Esophagus squamous epithelium (tissue), 5 donors: ENCODE measurements around the gene IMMP2L. TPM values are rescaled to one million over a fixed set of nuclear protein-coding genes. Genes with fewer than 3 reads are reported as not detected.

ENCODE experiments used
- DNase-seq: peaks from one replicate; lab custom pipeline; 2025; lab: John Stamatoyannopoulos, UW
- H3K27ac ChIP-seq, 4 donors: fragments of 200-600 bp; sonication (generic); one replicate each; pipeline ENCODE4 v1.5.1; 2016 to 2019; ENCODE audit warnings: mild to moderate bottlenecking in 1 of 4
- H3K27me3 ChIP-seq, 4 donors: fragments of 200-600 bp; sonication (generic); 1 replicate in 3 of 4; 2 replicates in 1 of 4; pipeline versions ENCODE4 v1.5.1 to v1.6.0; 2017 to 2021; ENCODE audit warnings: antibody characterized with exemption in 1 of 4
- H3K36me3 ChIP-seq, 3 donors: fragments of 200-600 bp; sonication (generic); one replicate each; pipeline ENCODE4 v1.5.1; 2016 to 2019
- H3K4me1 ChIP-seq, 3 donors: fragments of 200-600 bp; sonication (generic); one replicate each; pipeline ENCODE4 v1.5.1; 2017 to 2019
- H3K4me3 ChIP-seq, 4 donors: fragments of 200-600 bp; sonication (generic); 1 replicate in 3 of 4; 2 replicates in 1 of 4; pipeline ENCODE4 v1.5.1; 2016 to 2019; ENCODE audit warnings: mild to moderate bottlenecking in 2 of 4, moderate library complexity in 1 of 4
- H3K9me3 ChIP-seq, 3 donors: fragments of 200-600 bp; sonication (generic); one replicate each; pipeline ENCODE4 v1.5.1; 2016 to 2019
- POLR2A ChIP-seq, 4 donors: fragments of 450-650 bp; IDR thresholded peaks; one replicate each; pipeline ENCODE4 v1.6.1; 2017; ENCODE audit warnings: antibody characterized with exemption in 4 of 4, mild to moderate bottlenecking in 4 of 4, moderate library complexity in 3 of 4
- WGBS, 2 donors: methylation state at CpG; one replicate each; pipeline ENCODE4 v1.1.5; 2018; 5-methylcytosine and 5-hydroxymethylcytosine counted together
- intact Hi-C: fragments of 100-400 bp; cut with DNase I; formaldehyde crosslinking; loops from one replicate; pipeline ENCODE4 v1.15.0; 2022
- total RNA-seq, 4 donors: library from RNA; depleted of rRNA; stranded (reverse); fragments of >200 nt; gene quantifications; one replicate each; pipeline ENCODE4 v1.1.0, GENCODE V29; 2016
- TF ChIP-seq, protein P1 (sequence below), 6 experiments: fragments of 450-650 bp in 4 of 6; fragments of 200-600 bp in 2 of 6; sonication (generic) in 2 of 6; IDR thresholded peaks; one replicate each; pipeline ENCODE4 v1.5.1; 2016 to 2019; ENCODE audit warnings: antibody characterized with exemption in 6 of 6, mild to moderate bottlenecking in 4 of 6, moderate library complexity in 4 of 6
- donor health status: DM: yes; HTN: yes; CAD: no.

Gene IMMP2L
- total RNA-seq, 4 donors from 2014 or later, result 1.6 to 21.7 (median 5.4) TPM

DNA sequence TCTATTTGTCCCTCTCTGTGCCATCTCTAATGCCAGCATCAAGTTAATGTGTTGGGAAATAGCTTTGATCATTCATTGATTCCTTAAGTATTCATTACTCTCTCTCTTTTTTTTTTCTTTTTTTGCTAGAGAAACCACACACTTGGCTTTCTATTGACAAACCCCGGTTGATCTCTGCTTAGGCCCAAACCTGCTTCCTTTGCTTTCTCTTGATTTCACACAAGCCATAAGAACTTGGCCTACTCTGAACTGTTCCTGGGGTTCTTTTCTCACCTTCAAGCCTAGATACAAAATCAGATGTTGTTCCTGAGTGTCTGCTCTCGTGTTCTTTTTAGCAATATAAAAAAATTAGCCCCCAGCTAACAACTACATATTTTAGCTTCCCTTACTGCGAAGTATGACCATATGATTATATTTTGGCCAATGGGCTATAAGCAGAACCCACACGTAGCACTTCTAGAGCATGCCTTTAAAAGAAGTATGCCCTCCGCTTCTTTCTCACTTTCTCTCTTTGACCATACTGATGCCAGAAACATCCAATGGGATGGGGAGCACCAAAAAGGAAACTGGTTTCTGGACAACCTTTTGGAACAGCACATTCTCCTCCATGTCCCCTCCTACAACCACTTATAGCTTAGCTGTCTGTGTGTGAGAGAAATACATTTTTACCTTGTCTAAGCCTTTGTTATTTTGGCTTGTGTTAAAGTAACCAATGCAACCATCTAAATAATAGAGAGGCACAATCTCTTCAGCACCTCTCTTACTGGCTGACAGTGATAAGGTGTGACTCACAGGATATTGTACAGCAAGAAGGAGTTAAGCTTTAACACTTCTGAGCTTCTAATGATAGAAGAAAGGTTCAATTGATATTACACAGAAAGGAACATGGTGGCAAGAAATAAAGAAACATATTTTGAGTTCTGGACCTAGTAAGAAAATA lies 568.0 kb downstream of the IMMP2L start:
- no peaks in the 10 kb centered on the region for H3K4me1 ChIP-seq
- H3K9me3 ChIP-seq, result no peaks in the 10 kb centered on the region
- 82 to 90% methylated on average over 5 of the region's 5 CpGs for WGBS, 2 donors
- no peak for TF ChIP-seq POLR2A (IDR thresholded peaks at IDR 0.05)
- TF ChIP-seq, protein P1, sequence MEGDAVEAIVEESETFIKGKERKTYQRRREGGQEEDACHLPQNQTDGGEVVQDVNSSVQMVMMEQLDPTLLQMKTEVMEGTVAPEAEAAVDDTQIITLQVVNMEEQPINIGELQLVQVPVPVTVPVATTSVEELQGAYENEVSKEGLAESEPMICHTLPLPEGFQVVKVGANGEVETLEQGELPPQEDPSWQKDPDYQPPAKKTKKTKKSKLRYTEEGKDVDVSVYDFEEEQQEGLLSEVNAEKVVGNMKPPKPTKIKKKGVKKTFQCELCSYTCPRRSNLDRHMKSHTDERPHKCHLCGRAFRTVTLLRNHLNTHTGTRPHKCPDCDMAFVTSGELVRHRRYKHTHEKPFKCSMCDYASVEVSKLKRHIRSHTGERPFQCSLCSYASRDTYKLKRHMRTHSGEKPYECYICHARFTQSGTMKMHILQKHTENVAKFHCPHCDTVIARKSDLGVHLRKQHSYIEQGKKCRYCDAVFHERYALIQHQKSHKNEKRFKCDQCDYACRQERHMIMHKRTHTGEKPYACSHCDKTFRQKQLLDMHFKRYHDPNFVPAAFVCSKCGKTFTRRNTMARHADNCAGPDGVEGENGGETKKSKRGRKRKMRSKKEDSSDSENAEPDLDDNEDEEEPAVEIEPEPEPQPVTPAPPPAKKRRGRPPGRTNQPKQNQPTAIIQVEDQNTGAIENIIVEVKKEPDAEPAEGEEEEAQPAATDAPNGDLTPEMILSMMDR (IDR thresholded peaks at IDR 0.05), result no peak
- H3K36me3 ChIP-seq, result no peaks in the 10 kb centered on the region
- no peaks in the 10 kb centered on the region for H3K27me3 ChIP-seq
- intact Hi-C loops, result no loop called here
- DNase-seq, result no peak
- no peak overlapping the region for H3K27ac ChIP-seq
- H3K4me3 ChIP-seq, result no peak overlapping the region

DNA sequence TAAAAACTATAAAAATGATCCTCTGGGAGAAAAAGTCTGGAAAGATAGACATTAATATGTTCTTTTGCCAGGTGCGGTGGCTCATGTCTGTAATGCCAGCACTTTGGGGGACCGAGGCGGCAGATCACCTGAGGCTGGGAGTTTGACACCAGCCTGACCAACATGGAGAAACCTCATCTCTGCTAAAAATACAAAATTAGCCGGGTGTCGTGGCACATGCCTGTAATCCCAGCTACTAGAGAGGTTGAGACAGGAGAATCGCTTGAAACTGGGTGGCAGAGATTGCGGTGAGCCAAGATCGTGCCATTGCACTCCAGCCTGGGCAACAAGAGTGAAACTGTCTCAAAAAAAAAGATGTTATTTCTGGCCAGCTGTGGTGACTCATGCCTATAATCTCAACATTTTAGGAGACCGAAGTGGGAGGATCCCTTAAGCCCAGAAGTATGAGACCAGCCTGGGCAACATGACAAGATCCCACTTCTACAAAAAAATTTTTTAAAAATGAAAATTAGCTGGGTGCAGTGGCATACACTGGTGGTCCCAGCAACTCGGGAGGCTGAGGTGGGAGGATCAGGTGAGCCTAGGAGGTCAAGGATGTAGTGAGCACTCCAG lies 573.3 kb downstream of the IMMP2L start:
- TF ChIP-seq POLR2A (IDR thresholded peaks at IDR 0.05), result no peak
- TF ChIP-seq, protein P1 (IDR thresholded peaks at IDR 0.05), result no peak
- intact Hi-C loops, result no loop called here
- WGBS, 2 donors, result 87 to 88% methylated on average over 10 of the region's 10 CpGs

DNA sequence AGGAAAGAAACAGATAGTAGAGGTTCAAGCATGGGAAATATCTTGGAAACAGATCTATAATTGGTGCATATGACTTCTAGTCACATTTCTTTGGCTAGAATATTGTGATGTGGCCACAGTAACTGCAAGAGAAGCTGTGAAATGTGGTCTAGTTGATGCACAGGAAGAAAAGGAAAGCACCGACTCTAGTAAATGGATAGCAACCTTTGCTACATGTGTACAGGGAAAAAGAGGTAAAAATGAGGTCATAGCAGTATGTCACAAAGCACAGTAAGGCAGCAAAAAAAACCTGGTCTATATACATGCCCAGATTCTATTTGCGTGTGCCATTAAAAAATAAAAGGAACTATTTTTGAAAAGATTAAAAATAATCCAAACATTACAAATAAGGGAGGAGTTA lies 573.9 kb downstream of the IMMP2L start:
- TF ChIP-seq, protein P1 (IDR thresholded peaks at IDR 0.05), result no peak
- no peak for TF ChIP-seq POLR2A (IDR thresholded peaks at IDR 0.05)
- Histone ChIP-seq H3K36me3 (no peaks in the 10 kb centered on the region), H3K9me3 (no peaks in the 10 kb centered on the region), H3K4me3 (no peak overlapping the region), H3K4me1 (peaks cover 0 to 5% (median 0%) of the 10 kb centered on the region in 3 donors), H3K27me3 (no peaks in the 10 kb centered on the region), H3K27ac (no peak overlapping the region)
- intact Hi-C loops, result no loop called here
- 90 to 92% methylated on average over 2 of the region's 2 CpGs for whole genome bisulfite sequencing, 2 donors
- DNase-seq, result no peak

More for the DNA sequence above, 573.3 kb downstream of the IMMP2L start:
- H3K4me3 ChIP-seq, result no peak overlapping the region
- H3K9me3 ChIP-seq, result no peaks in the 10 kb centered on the region
- peaks cover 0 to under 1% (median 0%) of the 10 kb centered on the region in 3 donors for H3K4me1 ChIP-seq
- DNase-seq, result no peak
- H3K27ac ChIP-seq, result no peak overlapping the region
- no peaks in the 10 kb centered on the region for H3K36me3 ChIP-seq
- H3K27me3 ChIP-seq, result no peaks in the 10 kb centered on the region

DNA sequence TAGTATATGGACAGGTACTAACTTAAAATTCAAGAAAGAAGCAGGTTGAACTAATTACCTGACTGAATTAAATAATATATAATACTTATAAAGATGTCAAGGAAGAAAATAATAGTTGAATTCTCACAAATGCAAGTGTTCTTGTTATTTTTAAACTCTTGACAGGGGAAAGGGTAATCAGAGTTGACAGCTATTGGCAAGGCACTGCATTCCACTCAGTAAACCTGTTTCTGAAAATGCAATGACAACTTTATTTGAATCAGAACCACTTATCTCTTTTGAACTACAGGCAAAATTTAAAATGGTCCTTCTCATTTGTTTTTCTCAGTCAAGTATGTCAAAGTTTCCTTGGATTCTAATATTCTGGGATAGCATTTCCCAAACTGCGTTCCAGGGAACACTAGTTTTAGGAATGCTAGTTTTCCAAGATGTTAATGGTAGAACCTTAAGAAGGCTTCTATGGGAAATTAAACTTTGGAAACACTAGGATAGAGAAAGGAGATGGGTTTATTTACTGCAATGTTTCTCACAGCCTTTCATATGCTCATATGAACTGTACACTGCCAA lies 575.1 kb downstream of the IMMP2L start:
- Histone ChIP-seq H3K4me1 (peaks cover 0 to 5% (median 0%) of the 10 kb centered on the region in 3 donors), H3K36me3 (no peaks in the 10 kb centered on the region), H3K4me3 (no peak overlapping the region), H3K9me3 (no peaks in the 10 kb centered on the region), H3K27ac (no peak overlapping the region), H3K27me3 (no peaks in the 10 kb centered on the region)
- TF ChIP-seq, protein P1 (IDR thresholded peaks at IDR 0.05), result no peak
- TF ChIP-seq POLR2A (IDR thresholded peaks at IDR 0.05), result no peak
- WGBS, 2 donors, result 100% methylated on average over 1 of the region's 1 CpG
- intact Hi-C loops, result no loop called here
- DNase-seq, result no peak
